Activated T-helper 1 cell treated with anti-CD3 and anti-CD28 coated beads, Interleukin-12 subunit alpha, Interleukin-12 subunit beta, Interleukin-2, Interleukin-4 antibody, amounts not matched to agents 30 ng/mL and 10 ng/mL and 1 ng/mL, durations not matched to agents 14 hours and 24 hours and 36 hours (primary cell): ENCODE measurements around the gene TRIM44. TPM values are rescaled to one million over a fixed set of nuclear protein-coding genes. Genes with fewer than 3 reads are reported as not detected.

Source experiments
- DNase-seq: peaks from one replicate; pipeline ENCODE4 v3.0.0; 2021; ENCODE audit warnings: low spot score
- H3K27ac Mint-ChIP-seq: one replicate; pipeline ENCODE4 v1.8.0; 2021; ENCODE audit warnings: mild to moderate bottlenecking, mixed read lengths
- H3K27me3 Mint-ChIP-seq: one replicate; pipeline ENCODE4 v1.8.0; 2022; ENCODE audit warnings: mild to moderate bottlenecking, moderate library complexity, mixed read lengths; ENCODE audit not compliant: insufficient read depth
- H3K36me3 Mint-ChIP-seq: one replicate; pipeline ENCODE4 v1.8.0; 2021; ENCODE audit warnings: low read depth, mixed read lengths
- H3K4me1 Mint-ChIP-seq: one replicate; pipeline ENCODE4 v1.8.0; 2021; ENCODE audit warnings: low read depth, mixed read lengths
- H3K4me3 Mint-ChIP-seq: one replicate; pipeline ENCODE4 v1.8.0; 2021; ENCODE audit warnings: mild to moderate bottlenecking, moderate library complexity, mixed read lengths
- H3K9me3 Mint-ChIP-seq: one replicate; pipeline ENCODE4 v1.8.0; 2021; ENCODE audit warnings: mixed read lengths
- intact Hi-C: fragments of 100-400 bp; cut with micrococcal nuclease; formaldehyde crosslinking; loops from one replicate; pipeline ENCODE4 v1.15.1; 2024
- total RNA-seq: library from RNA; stranded (reverse); gene quantifications from 2 replicates; pipeline ENCODE4 v1.2.3, GENCODE V29; 2022

The TRIM44 gene, protein sequence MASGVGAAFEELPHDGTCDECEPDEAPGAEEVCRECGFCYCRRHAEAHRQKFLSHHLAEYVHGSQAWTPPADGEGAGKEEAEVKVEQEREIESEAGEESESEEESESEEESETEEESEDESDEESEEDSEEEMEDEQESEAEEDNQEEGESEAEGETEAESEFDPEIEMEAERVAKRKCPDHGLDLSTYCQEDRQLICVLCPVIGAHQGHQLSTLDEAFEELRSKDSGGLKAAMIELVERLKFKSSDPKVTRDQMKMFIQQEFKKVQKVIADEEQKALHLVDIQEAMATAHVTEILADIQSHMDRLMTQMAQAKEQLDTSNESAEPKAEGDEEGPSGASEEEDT
- 24.3 and 27.6 TPM in 2 replicates for total RNA-seq

DNA sequence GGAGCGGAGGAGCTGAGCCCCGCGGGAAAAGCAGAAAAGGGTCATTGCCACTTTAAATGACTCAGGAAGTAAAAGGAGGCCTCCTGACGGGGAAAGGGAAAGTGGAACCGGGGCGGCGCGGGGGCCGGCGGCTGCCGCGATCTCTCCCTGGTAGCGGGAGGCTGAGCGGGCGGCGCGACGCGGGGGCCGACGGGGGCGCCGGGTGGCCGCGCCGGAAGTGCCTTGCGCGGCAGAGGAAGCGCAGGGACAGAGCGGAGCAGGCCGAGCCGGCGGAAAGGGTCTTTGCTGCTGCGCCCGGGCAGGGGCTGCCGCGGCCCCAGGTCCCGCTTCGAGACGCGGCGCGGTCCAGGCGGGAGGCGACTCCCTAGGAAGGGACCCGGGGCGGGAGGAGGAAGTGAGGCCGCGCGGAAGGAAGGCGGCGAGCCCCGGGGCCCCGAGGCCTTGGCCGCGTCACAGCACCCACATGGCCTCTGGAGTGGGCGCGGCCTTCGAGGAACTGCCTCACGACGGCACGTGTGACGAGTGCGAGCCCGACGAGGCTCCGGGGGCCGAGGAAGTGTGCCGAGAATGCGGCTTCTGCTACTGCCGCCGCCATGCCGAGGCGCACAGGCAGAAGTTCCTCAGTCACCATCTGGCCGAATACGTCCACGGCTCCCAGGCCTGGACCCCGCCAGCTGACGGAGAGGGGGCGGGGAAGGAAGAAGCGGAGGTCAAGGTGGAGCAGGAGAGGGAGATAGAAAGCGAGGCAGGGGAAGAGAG, at the start of gene TRIM44:
Gene TRIM44, plus strand, starts transcription at position 127 of the 759 bp plus-strand sequence. Its CDS starts 337 bp downstream, at position 464.
- H3K36me3 Mint-ChIP-seq: peaks cover 26% of the 10 kb centered on the region
- H3K4me3 Mint-ChIP-seq: peak within 1 kb of the TSS; percentile 89
- H3K27ac Mint-ChIP-seq: peak within 1 kb of the TSS; percentile 93
- peaks cover 18% of the 10 kb centered on the region for H3K27me3 Mint-ChIP-seq
- intact Hi-C loops: loop anchor here (1.0 to 10.0 kb wide), 10 partner anchors 47 to 1961 kb away; partner anchors contain the start of genes APIP, C11orf91, CAPRIN1 and COMMD9
- H3K9me3 Mint-ChIP-seq: peaks cover 38% of the 10 kb centered on the region
- DNase-seq: peak; percentile 79
- peaks cover 33% of the 10 kb centered on the region for H3K4me1 Mint-ChIP-seq

DNA sequence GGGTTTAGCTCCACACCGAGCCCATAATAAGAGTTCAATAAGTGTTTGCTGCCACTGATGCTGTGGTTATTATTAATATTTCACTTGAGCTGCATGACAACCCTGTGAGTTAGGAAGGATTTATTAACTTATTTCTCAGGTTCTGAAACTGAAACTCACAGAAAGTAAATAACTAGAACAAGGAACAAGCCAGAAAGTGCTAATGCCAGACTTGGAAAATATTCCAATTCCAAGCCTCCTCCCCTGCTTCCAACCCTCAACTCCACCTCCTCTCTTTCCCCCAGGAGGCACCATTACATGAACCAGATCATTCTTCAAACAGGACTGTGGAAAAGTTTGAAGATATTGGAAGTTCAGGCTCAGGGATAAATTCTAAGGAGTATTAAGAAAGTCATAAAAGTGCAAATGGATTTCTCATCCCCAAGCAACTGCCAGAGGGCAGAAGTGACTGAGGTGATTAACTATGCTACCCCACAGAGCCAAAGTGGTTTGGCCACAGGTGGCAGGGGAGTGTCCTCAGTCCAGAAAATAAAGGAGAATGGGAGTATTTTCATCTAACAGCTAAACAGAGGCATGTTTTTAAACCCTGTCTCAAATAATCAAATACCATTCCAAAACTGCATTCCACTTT, 47.5 kb upstream of the TRIM44 start:
- Mint-ChIP-seq H3K4me3 (no peak overlapping the region), H3K4me1 (peaks cover 15% of the 10 kb centered on the region), H3K9me3 (no peaks in the 10 kb centered on the region), H3K27ac (no peak overlapping the region), H3K36me3 (no peaks in the 10 kb centered on the region), H3K27me3 (peaks cover 35% of the 10 kb centered on the region)
- intact Hi-C loops: loop anchor here (5.0 kb wide), 3 partner anchors 327 to 877 kb away; partner anchors contain the start of gene LDLRAD3
- DNase-seq: no peak

DNA sequence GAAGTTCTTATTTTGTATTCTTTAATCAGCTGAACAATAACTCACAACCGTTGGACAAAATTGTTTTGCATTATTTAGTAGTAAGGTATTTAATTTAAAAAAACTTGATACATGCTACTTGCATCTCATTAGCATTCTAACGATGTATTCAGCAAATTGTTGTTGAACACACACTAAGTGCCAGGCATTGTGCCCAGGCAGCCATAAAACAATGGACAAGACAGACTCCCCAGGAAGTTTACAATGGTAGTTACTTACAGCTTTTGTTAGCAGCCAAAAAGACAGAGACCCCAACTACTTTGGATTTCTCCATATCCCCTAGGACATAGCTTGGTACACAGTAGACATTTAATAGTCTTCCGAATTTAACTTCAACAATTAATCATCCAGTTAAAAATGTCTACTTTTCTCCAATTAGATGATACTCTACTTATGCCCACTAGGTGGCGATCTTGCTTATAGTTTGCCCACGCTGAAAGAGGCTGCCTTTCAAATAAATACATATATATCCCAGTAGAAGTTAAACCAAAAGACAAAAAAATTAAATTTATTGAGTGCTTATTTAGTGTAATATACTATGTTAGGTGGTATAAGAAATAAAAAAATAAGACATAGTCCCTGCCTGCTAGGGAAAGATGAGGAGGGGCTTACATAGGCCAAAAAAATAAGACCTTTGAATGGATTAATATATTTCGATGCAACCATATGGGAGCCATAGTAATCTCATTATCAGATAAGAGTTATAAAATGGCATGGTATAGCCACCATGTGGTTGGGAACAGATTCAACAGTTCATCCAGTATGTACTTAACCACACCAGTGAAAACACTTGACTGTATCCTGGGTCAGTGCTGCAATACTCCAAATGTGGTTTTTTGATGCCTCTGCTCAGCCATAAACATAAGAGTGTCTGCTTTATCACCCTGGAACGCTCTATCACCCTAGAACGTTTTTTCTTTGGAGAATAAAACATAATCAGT, 46.4 kb upstream of the TRIM44 start:
- intact Hi-C loops: loop anchor here (1.0 to 5.0 kb wide), 9 partner anchors 46 to 1131 kb away; partner anchors contain the start of genes LDLRAD3 and TRIM44
- no peak for DNase-seq
- no peaks in the 10 kb centered on the region for H3K36me3 Mint-ChIP-seq
- H3K9me3 Mint-ChIP-seq: no peaks in the 10 kb centered on the region
- peaks cover 44% of the 10 kb centered on the region for H3K27me3 Mint-ChIP-seq
- H3K27ac Mint-ChIP-seq: no peak overlapping the region
- peaks cover 15% of the 10 kb centered on the region for H3K4me1 Mint-ChIP-seq
- H3K4me3 Mint-ChIP-seq: no peak overlapping the region

DNA sequence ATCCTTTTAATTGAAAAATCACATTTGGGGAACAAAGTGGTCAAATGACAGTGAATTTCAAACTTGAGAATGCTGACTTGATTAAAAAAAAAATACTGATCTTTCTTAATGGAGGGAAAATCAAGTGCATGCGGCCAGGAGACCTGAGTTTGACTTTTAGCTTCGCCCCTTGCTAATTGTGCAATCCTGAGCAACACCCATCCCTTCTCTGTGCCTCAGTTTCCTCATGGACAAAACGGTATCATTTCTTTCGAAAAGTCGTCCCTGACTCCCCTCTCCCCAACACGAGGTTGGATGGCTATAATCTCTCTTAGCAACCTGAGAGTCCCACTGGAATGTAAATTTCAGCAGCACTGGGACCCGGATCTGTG, 45.3 kb upstream of the TRIM44 start:
- Mint-ChIP-seq H3K27ac (peak overlapping the region; percentile 40), H3K36me3 (no peaks in the 10 kb centered on the region), H3K4me1 (peaks cover 7% of the 10 kb centered on the region), H3K9me3 (no peaks in the 10 kb centered on the region), H3K4me3 (peak overlapping the region; percentile 77), H3K27me3 (peaks cover 51% of the 10 kb centered on the region)
- intact Hi-C loops: loop anchor here (2.0 to 5.0 kb wide), 6 partner anchors 325 to 1130 kb away; partner anchors contain the start of gene LDLRAD3
- no peak for DNase-seq

DNA sequence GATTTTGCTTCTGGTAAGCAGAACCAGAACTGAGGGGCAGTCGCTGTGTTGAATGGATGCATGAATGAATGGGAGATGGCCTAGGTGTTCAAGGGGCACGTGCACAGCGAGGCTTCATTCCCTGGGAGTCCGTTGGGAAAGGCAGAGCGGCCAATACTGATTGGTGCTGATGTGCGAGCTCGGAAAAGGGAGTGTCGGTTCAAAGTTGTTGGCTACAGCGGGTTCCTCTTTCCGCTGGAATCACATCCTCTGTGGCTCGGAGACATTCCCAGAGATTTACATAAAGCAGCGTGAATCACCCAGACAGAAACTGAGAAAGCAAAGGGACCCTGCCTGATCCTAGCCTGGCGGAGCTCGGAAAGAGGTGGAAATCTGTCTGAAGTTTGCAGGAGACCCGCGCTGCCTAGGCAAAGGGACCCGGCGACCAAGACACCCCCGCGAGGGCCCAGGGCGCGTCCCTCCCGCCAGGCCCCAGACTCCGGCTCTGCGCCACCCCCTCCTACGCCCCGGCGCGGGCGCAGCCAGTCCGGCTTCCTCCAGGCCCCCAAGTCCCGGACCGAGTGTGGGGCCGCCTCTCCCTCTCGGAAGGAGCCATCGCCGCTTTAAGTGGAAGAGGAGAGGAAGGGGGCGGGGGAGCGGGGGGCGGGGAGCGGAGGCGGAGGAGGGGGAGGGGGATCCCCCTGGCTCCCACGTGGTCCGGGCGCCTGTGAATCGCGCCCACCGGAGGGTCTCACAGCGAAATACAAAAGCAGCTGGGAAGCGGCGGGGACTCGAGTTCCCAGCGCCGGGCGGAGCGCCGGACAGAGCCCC, 44.7 kb upstream of the TRIM44 start, which contains the start of gene FJX1:
Gene FJX1, plus strand, starts transcription at position 774 of the 810 bp plus-strand sequence. CDS start 177 bp downstream, outside the sequence.
- DNase-seq: no peak
- H3K27ac Mint-ChIP-seq: peak within 1 kb of the TSS; percentile 40
- H3K27me3 Mint-ChIP-seq: peaks cover 51% of the 10 kb centered on the region
- H3K36me3 Mint-ChIP-seq: no peaks in the 10 kb centered on the region
- H3K9me3 Mint-ChIP-seq: no peaks in the 10 kb centered on the region
- intact Hi-C loops: loop anchor here (2.0 to 5.0 kb wide), 6 partner anchors 324 to 1129 kb away; partner anchors contain the start of gene LDLRAD3
- peaks cover 7% of the 10 kb centered on the region for H3K4me1 Mint-ChIP-seq
- peak within 1 kb of the TSS; percentile 77 for H3K4me3 Mint-ChIP-seq

DNA sequence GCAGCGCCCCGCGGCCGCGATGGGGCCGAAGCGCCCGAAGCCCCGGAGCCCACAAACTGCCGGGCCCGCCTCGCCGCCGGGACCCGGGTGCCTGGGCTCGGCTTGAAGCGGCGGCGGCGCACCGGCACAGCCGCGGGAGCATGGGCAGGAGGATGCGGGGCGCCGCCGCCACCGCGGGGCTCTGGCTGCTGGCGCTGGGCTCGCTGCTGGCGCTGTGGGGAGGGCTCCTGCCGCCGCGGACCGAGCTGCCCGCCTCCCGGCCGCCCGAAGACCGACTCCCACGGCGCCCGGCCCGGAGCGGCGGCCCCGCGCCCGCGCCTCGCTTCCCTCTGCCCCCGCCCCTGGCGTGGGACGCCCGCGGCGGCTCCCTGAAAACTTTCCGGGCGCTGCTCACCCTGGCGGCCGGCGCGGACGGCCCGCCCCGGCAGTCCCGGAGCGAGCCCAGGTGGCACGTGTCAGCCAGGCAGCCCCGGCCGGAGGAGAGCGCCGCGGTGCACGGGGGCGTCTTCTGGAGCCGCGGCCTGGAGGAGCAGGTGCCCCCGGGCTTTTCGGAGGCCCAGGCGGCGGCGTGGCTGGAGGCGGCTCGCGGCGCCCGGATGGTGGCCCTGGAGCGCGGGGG, 44.0 kb upstream of the TRIM44 start:
- H3K27ac Mint-ChIP-seq: no peak overlapping the region
- peaks cover 56% of the 10 kb centered on the region for H3K27me3 Mint-ChIP-seq
- intact Hi-C loops: loop anchor here (5.0 kb wide), 3 partner anchors 324 to 874 kb away; partner anchors contain the start of gene LDLRAD3
- no peaks in the 10 kb centered on the region for H3K36me3 Mint-ChIP-seq
- H3K9me3 Mint-ChIP-seq: no peaks in the 10 kb centered on the region
- DNase-seq: no peak
- H3K4me3 Mint-ChIP-seq: no peak overlapping the region
- H3K4me1 Mint-ChIP-seq: peaks cover 7% of the 10 kb centered on the region

DNA sequence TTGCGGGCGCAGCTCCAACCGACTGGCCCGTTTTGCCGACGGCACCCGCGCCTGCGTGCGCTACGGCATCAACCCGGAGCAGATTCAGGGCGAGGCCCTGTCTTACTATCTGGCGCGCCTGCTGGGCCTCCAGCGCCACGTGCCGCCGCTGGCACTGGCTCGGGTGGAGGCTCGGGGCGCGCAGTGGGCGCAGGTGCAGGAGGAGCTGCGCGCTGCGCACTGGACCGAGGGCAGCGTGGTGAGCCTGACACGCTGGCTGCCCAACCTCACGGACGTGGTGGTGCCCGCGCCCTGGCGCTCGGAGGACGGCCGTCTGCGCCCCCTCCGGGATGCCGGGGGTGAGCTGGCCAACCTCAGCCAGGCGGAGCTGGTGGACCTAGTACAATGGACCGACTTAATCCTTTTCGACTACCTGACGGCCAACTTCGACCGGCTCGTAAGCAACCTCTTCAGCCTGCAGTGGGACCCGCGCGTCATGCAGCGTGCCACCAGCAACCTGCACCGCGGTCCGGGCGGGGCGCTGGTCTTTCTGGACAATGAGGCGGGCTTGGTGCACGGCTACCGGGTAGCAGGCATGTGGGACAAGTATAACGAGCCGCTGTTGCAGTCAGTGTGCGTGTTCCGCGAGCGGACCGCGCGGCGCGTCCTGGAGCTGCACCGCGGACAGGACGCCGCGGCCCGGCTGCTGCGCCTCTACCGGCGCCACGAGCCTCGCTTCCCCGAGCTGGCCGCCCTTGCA, 43.3 kb upstream of the TRIM44 start:
- intact Hi-C loops: loop anchor here (5.0 kb wide), 3 partner anchors 323 to 873 kb away; partner anchors contain the start of gene LDLRAD3
- H3K4me1 Mint-ChIP-seq: peaks cover 7% of the 10 kb centered on the region
- DNase-seq: no peak
- H3K36me3 Mint-ChIP-seq: no peaks in the 10 kb centered on the region
- H3K9me3 Mint-ChIP-seq: no peaks in the 10 kb centered on the region
- H3K4me3 Mint-ChIP-seq: peak overlapping the region; percentile 7
- H3K27ac Mint-ChIP-seq: no peak overlapping the region
- H3K27me3 Mint-ChIP-seq: peaks cover 58% of the 10 kb centered on the region

DNA sequence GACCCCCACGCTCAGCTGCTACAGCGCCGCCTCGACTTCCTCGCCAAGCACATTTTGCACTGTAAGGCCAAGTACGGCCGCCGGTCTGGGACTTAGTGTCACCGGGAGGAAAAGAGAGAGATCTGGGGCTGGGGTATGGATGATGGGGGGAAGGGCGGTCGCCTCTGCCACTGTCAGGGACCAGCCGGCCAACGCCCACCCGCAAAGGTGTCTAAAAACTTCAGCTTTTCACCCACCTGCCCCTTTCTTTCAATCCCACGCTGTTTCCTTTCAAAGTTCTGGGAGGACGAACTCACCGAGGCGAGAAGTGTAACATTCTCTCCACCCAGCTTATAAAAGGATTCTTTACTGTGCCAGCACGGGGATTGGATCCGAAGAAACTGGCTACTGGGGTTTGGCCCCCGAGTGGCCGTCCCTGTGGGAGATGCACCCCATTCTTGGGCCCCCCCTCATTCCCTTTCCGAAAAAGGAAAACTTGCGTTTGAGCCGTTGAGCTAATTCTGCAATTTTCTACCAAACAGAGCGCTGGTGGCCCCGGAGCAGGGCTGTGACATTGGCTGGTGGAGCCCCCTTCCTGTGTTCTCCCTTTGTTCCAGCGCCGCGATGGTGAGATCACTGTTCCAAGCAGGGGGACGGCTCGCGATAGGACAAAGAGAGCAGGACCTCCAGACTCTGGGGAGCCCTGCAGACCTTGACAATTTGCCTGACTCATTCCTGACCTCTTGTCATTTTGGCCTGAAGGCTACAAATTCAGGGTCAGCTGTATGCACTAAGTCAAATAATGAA, 42.5 kb upstream of the TRIM44 start:
- Mint-ChIP-seq H3K4me3 (peak overlapping the region; percentile 15), H3K36me3 (no peaks in the 10 kb centered on the region), H3K4me1 (peaks cover 7% of the 10 kb centered on the region), H3K27me3 (peaks cover 60% of the 10 kb centered on the region), H3K9me3 (no peaks in the 10 kb centered on the region), H3K27ac (no peak overlapping the region)
- DNase-seq: no peak
- intact Hi-C loops: loop anchor here (5.0 kb wide), 3 partner anchors 322 to 872 kb away; partner anchors contain the start of gene LDLRAD3

DNA sequence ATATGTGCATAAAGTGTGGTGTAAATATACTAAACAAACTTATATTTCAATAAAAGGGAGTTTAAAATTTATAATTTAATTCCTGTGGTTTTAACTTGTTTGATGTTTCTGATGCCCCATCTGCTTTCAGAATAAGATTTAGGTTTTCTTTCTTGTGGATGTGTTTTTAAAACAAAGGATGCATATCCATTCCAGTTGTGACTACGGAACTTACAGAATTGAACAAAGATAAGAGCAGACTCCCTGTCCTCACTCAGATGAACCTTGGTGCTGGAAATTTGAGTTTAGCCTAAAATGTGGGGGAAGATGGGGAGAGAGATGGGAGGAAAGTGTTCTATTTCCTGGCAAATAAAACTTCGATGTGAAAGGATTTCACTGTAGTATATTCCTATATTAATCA, 41.8 kb upstream of the TRIM44 start:
- intact Hi-C loops: no loop called here
- no peak for DNase-seq
- no peak overlapping the region for H3K27ac Mint-ChIP-seq
- no peaks in the 10 kb centered on the region for H3K36me3 Mint-ChIP-seq
- no peak overlapping the region for H3K4me3 Mint-ChIP-seq
- H3K4me1 Mint-ChIP-seq: peaks cover 7% of the 10 kb centered on the region
- no peaks in the 10 kb centered on the region for H3K9me3 Mint-ChIP-seq
- peaks cover 58% of the 10 kb centered on the region for H3K27me3 Mint-ChIP-seq

DNA sequence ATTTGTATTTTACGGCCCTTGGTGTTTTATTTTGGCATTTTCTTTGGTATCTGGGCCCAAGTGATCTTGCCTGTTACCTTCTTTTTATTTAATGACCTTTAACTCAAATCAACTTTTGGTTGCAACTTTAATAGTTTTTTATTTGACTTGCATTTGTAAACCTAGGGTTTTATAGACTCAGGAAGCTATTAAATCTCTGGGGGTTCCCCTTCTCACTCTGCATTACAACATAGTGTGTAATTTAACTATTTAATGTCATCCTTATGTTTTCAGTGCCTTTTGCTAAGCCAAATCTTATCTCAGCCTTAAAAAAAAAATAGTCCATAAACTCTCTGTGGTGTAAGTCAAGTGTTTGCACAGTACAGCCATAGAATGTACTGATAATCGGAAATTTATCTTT, 41.0 kb upstream of the TRIM44 start:
- Mint-ChIP-seq H3K27me3 (peaks cover 58% of the 10 kb centered on the region), H3K4me1 (peaks cover 7% of the 10 kb centered on the region)

More for the DNA sequence above, 41.0 kb upstream of the TRIM44 start:
- Mint-ChIP-seq H3K36me3 (no peaks in the 10 kb centered on the region), H3K27ac (no peak overlapping the region), H3K4me3 (no peak overlapping the region), H3K9me3 (no peaks in the 10 kb centered on the region)
- intact Hi-C loops: no loop called here
- no peak for DNase-seq
